ENCODE data around the gene SAMHD1.
"Not testable (repeated sequence)": the region's sequence is repeated elsewhere in the genome, so short reads cannot be mapped to it uniquely, and the experiment has no call there.

Gene SAMHD1

DNA sequence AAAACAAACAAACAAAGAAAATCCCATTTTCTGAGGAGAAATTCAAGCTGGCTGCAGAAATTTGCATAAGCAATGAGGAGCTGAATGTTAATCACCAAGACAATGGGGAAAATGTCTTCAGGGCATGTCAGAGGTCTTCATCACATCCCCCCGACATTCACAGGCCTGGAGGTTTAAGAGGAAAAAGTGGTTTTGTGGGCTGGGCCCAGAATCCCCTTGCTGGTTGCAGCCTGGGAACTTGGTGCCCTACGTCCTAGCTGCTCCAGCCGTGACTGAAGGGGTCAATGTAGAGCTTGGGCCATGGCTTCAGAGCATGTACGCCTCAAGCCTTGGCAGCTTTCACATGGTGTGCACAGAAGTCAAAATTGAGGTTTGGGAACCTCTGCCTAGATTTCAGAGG is 42.7 kb upstream of the SAMHD1 start:
- not testable (repeated sequence) for H3K27me3 ChIP-seq (ENCODE audit: insufficient read depth, low read length); H4K8ac ChIP-seq (ENCODE audit: low read depth, low read length); H3K18ac ChIP-seq (ENCODE audit: low read length); H3K79me1 ChIP-seq (ENCODE audit: low read length); H2BK120ac ChIP-seq (ENCODE audit: insufficient read depth, low read length, poor library complexity); H3K23ac ChIP-seq (ENCODE audit: low read length); H3K79me2 ChIP-seq (ENCODE audit: control insufficient read depth, insufficient read depth, low read length, poor library complexity); H2AFZ ChIP-seq (ENCODE audit: insufficient read depth, low read length, poor library complexity); H3K14ac ChIP-seq (ENCODE audit: low read length); H2BK12ac ChIP-seq (ENCODE audit: low read length); H4K91ac ChIP-seq (ENCODE audit: low read depth, low read length); H4K12ac ChIP-seq (ENCODE audit: low read depth, low read length); H3K36me3 ChIP-seq (ENCODE audit: control insufficient read depth in 1 of 2, insufficient read depth in 2 of 2, low read length in 2 of 2); H2AK5ac ChIP-seq (ENCODE audit: low read length); H3K9ac ChIP-seq (ENCODE audit: low read length); H3K4me2 ChIP-seq (ENCODE audit: low read length); DNase-seq; H2BK5ac ChIP-seq (ENCODE audit: low read depth, low read length, poor library complexity); H3K4ac ChIP-seq (ENCODE audit: low read depth, low read length); H3K4me3 ChIP-seq (ENCODE audit: low read depth, low read length); H3K9me3 ChIP-seq (ENCODE audit: insufficient read depth, low read depth, low read length); H3K27ac ChIP-seq (ENCODE audit: low read depth, low read length); H3K4me1 ChIP-seq (ENCODE audit: control insufficient read depth in 1 of 2, insufficient read depth in 2 of 2, low read length in 2 of 2)
- no CpG with 5 or more reads among the region's 4 CpGs for WGBS (ENCODE audit: extremely low coverage, insufficient coverage, insufficient read length)

DNA sequence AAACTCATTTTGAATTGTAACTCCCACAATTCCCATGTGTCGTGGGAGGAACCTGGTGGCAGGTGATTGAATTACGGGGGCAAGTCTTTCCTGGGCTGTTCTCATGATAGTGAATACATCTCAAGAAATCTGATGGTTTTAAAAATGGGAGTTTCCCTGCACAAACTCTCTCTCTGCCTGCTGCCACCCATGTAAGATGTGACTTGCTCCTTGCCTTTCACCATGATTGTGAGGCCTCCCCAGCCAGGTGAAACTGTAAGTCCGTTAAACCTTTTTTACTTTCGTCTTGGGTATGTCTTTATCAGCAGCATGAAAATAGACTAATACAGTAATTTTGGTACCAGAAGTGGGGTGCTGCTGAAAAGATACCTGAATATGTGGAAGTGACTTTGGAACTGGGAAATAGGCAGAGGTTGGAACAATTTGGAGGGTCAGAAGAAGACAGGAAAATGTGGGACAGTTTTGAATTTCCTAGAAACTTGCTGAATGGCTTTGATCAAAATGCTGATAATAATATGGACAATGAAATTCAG is 41.4 kb upstream of the SAMHD1 start:
- H3K4ac ChIP-seq (ENCODE audit: low read depth, low read length), result no peak overlapping the region
- peaks cover 5% of the 10 kb centered on the region for H3K9me3 ChIP-seq (ENCODE audit: insufficient read depth, low read depth, low read length)
- DNase-seq, result no peak
- H3K14ac ChIP-seq (ENCODE audit: low read length), result no peak overlapping the region
- H3K4me3 ChIP-seq (ENCODE audit: low read depth, low read length), result no peak overlapping the region
- H4K12ac ChIP-seq (ENCODE audit: low read depth, low read length), result no peak overlapping the region
- H2AFZ ChIP-seq (ENCODE audit: insufficient read depth, low read length, poor library complexity), result no peak overlapping the region
- no peak overlapping the region for H3K23ac ChIP-seq (ENCODE audit: low read length)
- H3K4me1 ChIP-seq (ENCODE audit: control insufficient read depth in 1 of 2, insufficient read depth in 2 of 2, low read length in 2 of 2), result no peaks in the 10 kb centered on the region
- H2BK5ac ChIP-seq (ENCODE audit: low read depth, low read length, poor library complexity), result no peak overlapping the region
- no peak overlapping the region for H3K18ac ChIP-seq (ENCODE audit: low read length)
- no peak overlapping the region for H4K8ac ChIP-seq (ENCODE audit: low read depth, low read length)
- WGBS (ENCODE audit: extremely low coverage, insufficient coverage, insufficient read length), result no CpG with 5 or more reads among the region's 4 CpGs
- no peak overlapping the region for H3K9ac ChIP-seq (ENCODE audit: low read length)
- no peak overlapping the region for H3K4me2 ChIP-seq (ENCODE audit: low read length)
- H3K27ac ChIP-seq (ENCODE audit: low read depth, low read length), result no peak overlapping the region
- H4K91ac ChIP-seq (ENCODE audit: low read depth, low read length), result no peak overlapping the region
- H3K36me3 ChIP-seq (ENCODE audit: control insufficient read depth in 1 of 2, insufficient read depth in 2 of 2, low read length in 2 of 2), result peaks cover 3 to 9% of the 10 kb centered on the region in 2 experiments
- no peak overlapping the region for H2AK5ac ChIP-seq (ENCODE audit: low read length)
- no peaks in the 10 kb centered on the region for H3K27me3 ChIP-seq (ENCODE audit: insufficient read depth, low read length)
- no peaks in the 10 kb centered on the region for H3K79me2 ChIP-seq (ENCODE audit: control insufficient read depth, insufficient read depth, low read length, poor library complexity)
- H3K79me1 ChIP-seq (ENCODE audit: low read length), result no peaks in the 10 kb centered on the region
- H2BK12ac ChIP-seq (ENCODE audit: low read length), result no peak overlapping the region
- no peak overlapping the region for H2BK120ac ChIP-seq (ENCODE audit: insufficient read depth, low read length, poor library complexity)

DNA sequence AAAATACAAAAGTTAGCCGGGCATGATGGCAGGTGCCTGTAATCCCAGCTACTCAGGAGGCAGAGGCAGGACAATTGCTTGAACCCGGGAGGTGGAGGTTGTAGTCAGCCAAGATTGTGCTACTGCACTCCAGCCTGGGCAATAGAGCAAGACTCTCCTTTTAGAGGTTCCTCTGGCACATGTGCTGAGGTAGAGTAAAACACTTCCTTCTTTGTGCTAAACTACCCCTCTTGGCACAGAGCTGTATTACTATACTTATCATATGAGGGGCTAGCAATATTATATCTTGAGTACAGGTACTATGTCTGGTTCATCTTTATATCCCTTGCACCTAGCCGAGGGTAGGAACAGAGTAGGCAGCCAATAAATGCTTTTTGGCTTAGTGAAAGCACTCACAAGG is 40.2 kb upstream of the SAMHD1 start:
- Histone ChIP-seq H2BK5ac (ENCODE audit: low read depth, low read length, poor library complexity) (no peak overlapping the region), H4K12ac (ENCODE audit: low read depth, low read length) (no peak overlapping the region), H3K4me3 (ENCODE audit: low read depth, low read length) (no peak overlapping the region), H3K9ac (ENCODE audit: low read length) (no peak overlapping the region), H3K23ac (ENCODE audit: low read length) (no peak overlapping the region), H3K27me3 (ENCODE audit: insufficient read depth, low read length) (no peaks in the 10 kb centered on the region), H3K79me1 (ENCODE audit: low read length) (no peaks in the 10 kb centered on the region), H3K18ac (ENCODE audit: low read length) (no peak overlapping the region), H3K9me3 (ENCODE audit: insufficient read depth, low read depth, low read length) (peaks cover 5% of the 10 kb centered on the region), H2BK120ac (ENCODE audit: insufficient read depth, low read length, poor library complexity) (no peak overlapping the region), H3K4me1 (ENCODE audit: control insufficient read depth in 1 of 2, insufficient read depth in 2 of 2, low read length in 2 of 2) (no peaks in the 10 kb centered on the region), H3K4ac (ENCODE audit: low read depth, low read length) (no peak overlapping the region), H4K91ac (ENCODE audit: low read depth, low read length) (no peak overlapping the region), H2AK5ac (ENCODE audit: low read length) (no peak overlapping the region), H3K4me2 (ENCODE audit: low read length) (no peak overlapping the region), H3K79me2 (ENCODE audit: control insufficient read depth, insufficient read depth, low read length, poor library complexity) (no peaks in the 10 kb centered on the region), H2AFZ (ENCODE audit: insufficient read depth, low read length, poor library complexity) (no peak overlapping the region), H2BK12ac (ENCODE audit: low read length) (no peak overlapping the region), H3K27ac (ENCODE audit: low read depth, low read length) (no peak overlapping the region), H3K14ac (ENCODE audit: low read length) (no peak overlapping the region), H4K8ac (ENCODE audit: low read depth, low read length) (no peak overlapping the region), H3K36me3 (ENCODE audit: control insufficient read depth in 1 of 2, insufficient read depth in 2 of 2, low read length in 2 of 2) (peaks cover 3 to 7% of the 10 kb centered on the region in 2 experiments)
- no peak for DNase-seq
- no CpG with 5 or more reads among the region's 3 CpGs for WGBS (ENCODE audit: extremely low coverage, insufficient coverage, insufficient read length)

DNA sequence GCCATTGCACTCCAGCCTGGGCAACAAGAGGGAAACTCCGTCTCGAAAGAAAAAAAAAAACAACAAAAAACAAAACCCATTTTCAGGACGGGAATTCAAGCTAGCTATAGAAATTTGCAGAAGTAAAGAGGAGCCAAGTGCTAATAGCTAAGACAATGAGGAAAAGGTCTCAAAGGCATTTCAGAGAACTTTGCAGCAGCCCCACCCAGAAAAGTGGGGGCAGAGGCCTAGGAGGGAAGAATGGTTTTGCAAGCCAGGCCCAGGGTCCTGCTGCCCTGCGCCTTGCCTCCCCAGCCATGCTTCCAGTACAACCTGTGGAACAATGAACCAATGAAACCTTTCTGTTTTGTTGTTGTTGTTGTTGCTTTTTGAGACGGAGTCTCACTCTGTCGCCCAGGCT is 38.3 kb upstream of the SAMHD1 start:
- Histone ChIP-seq H3K79me1 (ENCODE audit: low read length) (no peaks in the 10 kb centered on the region), H2BK12ac (ENCODE audit: low read length) (no peak overlapping the region), H4K12ac (ENCODE audit: low read depth, low read length) (no peak overlapping the region), H3K4ac (ENCODE audit: low read depth, low read length) (no peak overlapping the region), H3K9ac (ENCODE audit: low read length) (no peak overlapping the region), H3K79me2 (ENCODE audit: control insufficient read depth, insufficient read depth, low read length, poor library complexity) (no peaks in the 10 kb centered on the region), H2BK5ac (ENCODE audit: low read depth, low read length, poor library complexity) (no peak overlapping the region), H4K8ac (ENCODE audit: low read depth, low read length) (no peak overlapping the region), H3K4me3 (ENCODE audit: low read depth, low read length) (no peak overlapping the region), H3K14ac (ENCODE audit: low read length) (no peak overlapping the region), H3K18ac (ENCODE audit: low read length) (no peak overlapping the region), H3K23ac (ENCODE audit: low read length) (no peak overlapping the region), H2BK120ac (ENCODE audit: insufficient read depth, low read length, poor library complexity) (no peak overlapping the region), H2AK5ac (ENCODE audit: low read length) (no peak overlapping the region), H3K4me1 (ENCODE audit: control insufficient read depth in 1 of 2, insufficient read depth in 2 of 2, low read length in 2 of 2) (no peaks in the 10 kb centered on the region), H3K4me2 (ENCODE audit: low read length) (no peak overlapping the region), H4K91ac (ENCODE audit: low read depth, low read length) (no peak overlapping the region), H3K9me3 (ENCODE audit: insufficient read depth, low read depth, low read length) (peaks cover 5% of the 10 kb centered on the region), H3K36me3 (ENCODE audit: control insufficient read depth in 1 of 2, insufficient read depth in 2 of 2, low read length in 2 of 2) (peaks cover 3 to 5% of the 10 kb centered on the region in 2 experiments), H2AFZ (ENCODE audit: insufficient read depth, low read length, poor library complexity) (no peak overlapping the region), H3K27ac (ENCODE audit: low read depth, low read length) (no peak overlapping the region), H3K27me3 (ENCODE audit: insufficient read depth, low read length) (no peaks in the 10 kb centered on the region)
- WGBS (ENCODE audit: extremely low coverage, insufficient coverage, insufficient read length), result no CpG with 5 or more reads among the region's 6 CpGs
- DNase-seq, result peak in 1 of 2 donors; percentile 3
